ENCODE measurements around the gene GALNT9. TPM values are rescaled to one million over a fixed set of nuclear protein-coding genes. Genes with fewer than 3 reads are reported as not detected.
"Not testable (repeated sequence)": the region's sequence is repeated elsewhere in the genome, so short reads cannot be mapped to it uniquely, and the experiment has no call there.

Gene GALNT9
- total RNA-seq: 1 to 10 TPM in 1 of 2 donors, under 1 TPM in 1; 0.14 to 1.0 TPM

DNA sequence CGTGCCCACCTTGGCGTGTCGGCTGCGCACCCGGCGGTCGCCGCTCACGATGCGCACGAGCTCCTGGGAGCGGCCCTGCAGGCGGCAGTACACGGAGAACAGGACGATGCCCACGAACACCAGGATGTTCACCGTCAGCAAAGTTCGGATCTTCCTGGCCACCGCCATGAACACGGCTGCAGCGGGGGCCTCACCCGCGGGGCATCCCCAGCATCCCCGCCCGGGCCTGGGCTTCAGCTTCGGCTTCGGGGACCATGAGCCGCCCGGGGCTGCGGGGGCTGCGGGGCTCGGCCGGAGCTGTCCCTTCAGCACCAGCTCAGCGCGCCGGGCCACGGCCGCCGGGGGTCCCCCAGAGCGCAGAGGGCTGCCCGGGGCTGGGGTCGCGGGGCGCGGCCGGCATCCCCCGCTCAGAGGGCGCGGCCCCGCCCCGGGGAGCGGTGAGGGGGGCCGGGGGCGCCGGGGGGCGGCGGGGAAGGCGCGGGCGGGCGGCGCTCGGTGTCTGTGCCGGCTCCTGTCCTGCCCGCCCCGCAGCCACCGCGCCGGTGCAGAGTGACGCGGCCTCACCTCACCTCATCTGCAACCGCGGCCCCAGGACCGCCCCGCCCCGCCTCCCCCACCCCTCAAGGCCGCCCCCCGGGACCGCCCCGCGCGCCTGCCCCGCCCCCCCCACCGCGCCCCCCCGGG, at the start of gene GALNT9:
Gene GALNT9, minus strand, starts transcription at position 554 of the 684 bp plus-strand sequence. Its CDS starts 386 bp downstream, at position 168.
- no peak for TF ChIP-seq CTCF (IDR thresholded peaks at IDR 0.05)
- TF ChIP-seq POLR2A (IDR thresholded peaks at IDR 0.05): no peak
- intact Hi-C loops (cut with DNase I): no loop called here
- H3K27me3 ChIP-seq (replicated peaks; ENCODE audit: insufficient read depth): peaks cover 27% of the 10 kb centered on the region
- H3K9me3 ChIP-seq: no peaks in the 10 kb centered on the region
- H3K4me1 ChIP-seq (replicated peaks): peaks cover 5% of the 10 kb centered on the region
- WGBS: 0% methylated on average over 3 of the region's 86 CpGs
- H3K4me3 ChIP-seq: no peak within 1 kb of the TSS
- DNase-seq (ENCODE audit: low spot score): no peak
- no peak within 1 kb of the TSS for H3K27ac ChIP-seq
- H3K36me3 ChIP-seq: no peaks in the 10 kb centered on the region

DNA sequence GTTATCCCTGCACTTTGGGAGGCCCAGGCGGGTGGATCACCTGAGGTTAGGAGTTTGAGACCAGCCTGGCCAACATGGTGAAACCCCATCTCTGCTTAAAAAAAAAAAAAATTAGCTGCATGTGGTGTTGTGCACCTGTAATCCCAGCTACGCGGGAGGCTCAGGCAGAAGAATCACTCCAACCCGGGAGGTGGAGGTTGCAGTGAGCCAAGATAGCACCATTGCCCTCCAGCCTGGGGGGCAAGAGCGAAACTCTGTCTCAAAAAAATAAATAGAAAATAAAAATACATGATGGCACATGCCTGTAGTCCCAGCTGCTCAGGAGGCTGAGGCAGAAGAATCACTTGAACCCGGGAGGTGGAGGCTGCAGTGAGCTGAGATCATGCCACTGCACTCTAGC, 49.7 kb upstream of the GALNT9 start:
- not testable (repeated sequence) for H3K27ac ChIP-seq; DNase-seq (ENCODE audit: low spot score); H3K4me1 ChIP-seq (replicated peaks); H3K4me3 ChIP-seq; H3K9me3 ChIP-seq; H3K36me3 ChIP-seq
- H3K27me3 ChIP-seq (replicated peaks; ENCODE audit: insufficient read depth): peaks cover 24% of the 10 kb centered on the region
- intact Hi-C loops (cut with DNase I): loop anchor here (10.0 kb wide), 1 partner anchor 224 kb away; no protein-coding TSS in a partner anchor
- WGBS: 78% methylated on average over 6 of the region's 6 CpGs

DNA sequence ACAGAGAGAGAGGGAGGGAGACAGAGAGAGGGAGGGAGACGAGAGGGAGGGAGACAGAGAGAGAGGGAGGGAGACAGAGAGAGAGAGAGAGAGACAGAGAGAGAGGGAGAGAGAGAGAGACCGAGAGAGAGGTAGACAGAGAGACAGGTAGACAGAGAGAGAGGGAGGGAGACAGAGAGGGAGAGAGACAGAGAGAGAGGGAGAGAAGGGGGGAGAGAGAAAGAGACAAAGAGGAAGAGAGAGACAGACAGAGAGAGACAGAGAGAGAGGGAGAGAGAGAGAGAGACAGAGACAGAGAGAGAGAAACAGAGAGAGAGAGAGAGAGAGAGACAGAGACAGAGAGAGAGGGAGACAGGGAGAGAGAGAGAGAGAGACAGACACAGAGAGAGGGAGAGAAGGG, 47.8 kb upstream of the GALNT9 start:
- DNase-seq (ENCODE audit: low spot score): no peak
- Histone ChIP-seq H3K4me1 (replicated peaks) (no peaks in the 10 kb centered on the region), H3K4me3 (no peak overlapping the region), H3K27ac (no peak overlapping the region), H3K9me3 (no peaks in the 10 kb centered on the region), H3K27me3 (replicated peaks; ENCODE audit: insufficient read depth) (peaks cover 27% of the 10 kb centered on the region), H3K36me3 (no peaks in the 10 kb centered on the region)
- TF ChIP-seq POLR2AphosphoS5 (IDR thresholded peaks at IDR 0.05) (no peak), POLR2A (IDR thresholded peaks at IDR 0.05) (no peak), CTCF (IDR thresholded peaks at IDR 0.05) (no peak)
- WGBS: 48% methylated on average over 2 of the region's 2 CpGs
- intact Hi-C loops (cut with DNase I): loop anchor here (10.0 kb wide), 1 partner anchor 222 kb away; no protein-coding TSS in a partner anchor

DNA sequence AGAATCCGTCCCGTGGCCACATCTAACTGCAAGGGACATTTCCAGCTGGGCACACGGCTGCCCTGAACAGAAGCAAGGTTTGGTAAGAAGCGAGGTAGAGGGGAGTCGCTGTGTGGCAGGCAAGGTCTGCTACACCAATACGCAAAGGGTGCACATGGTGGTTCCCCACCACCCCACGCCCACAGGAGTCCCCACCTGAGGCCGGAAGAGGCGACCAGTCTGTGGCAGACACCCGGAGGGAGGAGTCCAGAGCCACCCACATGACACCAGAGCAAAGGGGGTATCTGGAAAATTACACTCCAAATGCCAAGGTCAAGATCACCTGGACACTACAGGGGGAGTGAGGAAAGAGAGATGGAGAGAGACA, 47.1 kb upstream of the GALNT9 start:
- no peak for DNase-seq (ENCODE audit: low spot score)
- TF ChIP-seq POLR2AphosphoS5 (IDR thresholded peaks at IDR 0.05) (no peak), POLR2A (IDR thresholded peaks at IDR 0.05) (no peak), CTCF (IDR thresholded peaks at IDR 0.05) (no peak)
- no peak overlapping the region for H3K4me3 ChIP-seq
- no peak overlapping the region for H3K27ac ChIP-seq
- no peaks in the 10 kb centered on the region for H3K36me3 ChIP-seq
- H3K9me3 ChIP-seq: no peaks in the 10 kb centered on the region
- no peaks in the 10 kb centered on the region for H3K4me1 ChIP-seq (replicated peaks)
- peaks cover 27% of the 10 kb centered on the region for H3K27me3 ChIP-seq (replicated peaks; ENCODE audit: insufficient read depth)
- 65% methylated on average over 10 of the region's 10 CpGs for WGBS
- intact Hi-C loops (cut with DNase I): loop anchor here (10.0 kb wide), 1 partner anchor 222 kb away; no protein-coding TSS in a partner anchor

DNA sequence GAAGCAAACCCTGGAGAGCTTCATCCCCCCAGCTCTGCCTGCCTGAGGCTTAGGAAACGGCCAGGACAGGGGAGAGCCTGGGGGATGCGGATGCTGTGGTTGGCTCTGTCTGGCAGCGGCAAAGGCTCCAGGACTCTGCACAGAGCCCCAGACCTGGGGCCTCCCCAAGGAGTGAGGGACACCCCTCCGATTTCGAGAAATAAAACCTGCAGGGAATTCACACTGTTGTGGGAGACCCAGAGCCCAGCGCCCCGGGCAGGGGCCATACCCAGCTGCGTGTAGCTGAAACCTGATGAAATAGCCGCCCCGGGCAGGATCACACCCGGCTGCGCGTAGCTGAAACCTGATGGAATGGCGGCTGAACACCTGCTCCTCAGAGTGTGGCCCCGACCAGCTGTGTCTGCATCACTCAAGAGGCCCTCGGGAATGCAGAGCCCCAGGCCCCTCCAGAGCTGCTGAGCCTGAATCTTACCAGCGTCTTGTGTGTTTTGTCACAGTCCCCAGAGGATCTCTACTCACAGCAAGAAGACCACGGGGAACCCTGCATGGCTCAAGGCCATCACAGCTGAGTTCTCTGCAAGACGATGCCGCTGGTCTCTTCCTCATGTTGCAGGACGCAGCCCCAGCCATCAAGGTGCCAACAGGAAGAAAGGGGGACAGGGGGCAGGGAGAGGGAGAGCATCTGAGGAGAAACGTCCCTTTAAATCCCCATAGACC, 46.5 kb upstream of the GALNT9 start:
- TF ChIP-seq POLR2A (IDR thresholded peaks at IDR 0.05) (no peak), POLR2AphosphoS5 (IDR thresholded peaks at IDR 0.05) (no peak), CTCF (IDR thresholded peaks at IDR 0.05) (no peak)
- Histone ChIP-seq H3K9me3 (no peaks in the 10 kb centered on the region), H3K4me3 (no peak overlapping the region), H3K27me3 (replicated peaks; ENCODE audit: insufficient read depth) (peaks cover 27% of the 10 kb centered on the region), H3K36me3 (no peaks in the 10 kb centered on the region), H3K27ac (no peak overlapping the region), H3K4me1 (replicated peaks) (no peaks in the 10 kb centered on the region)
- no peak for DNase-seq (ENCODE audit: low spot score)
- WGBS: 62% methylated on average over 22 of the region's 22 CpGs
- intact Hi-C loops (cut with DNase I): loop anchor here (10.0 kb wide), 1 partner anchor 221 kb away; no protein-coding TSS in a partner anchor

Data from prostate gland (tissue), 2 donors.